B cell (primary cell): Measurements from ENCODE around the gene KLF7. TPM values are rescaled to one million over a fixed set of nuclear protein-coding genes. Genes with fewer than 3 reads are reported as not detected.

Experiments
- ATAC-seq: fragments of 200-7000 bp; cut with Tn5 transposase; one replicate; pipeline ENCODE4 v1.10.0; 2021; ENCODE audit warnings: low read depth, mild to moderate bottlenecking, moderate number of reproducible peaks, moderate library complexity
- CTCF ChIA-PET: fragments of 350-600 bp; sonication (Branson Sonifier 250); formaldehyde crosslinking; loops from one replicate; lab custom pipeline; 2021; ENCODE audit warnings: antibody characterized with exemption, inconsistent platforms; lab: Charles Lee
- POLR2A ChIA-PET: fragments of 350-600 bp; sonication (Branson Sonifier 250); formaldehyde crosslinking; loops from one replicate; lab custom pipeline; 2021; ENCODE audit warnings: antibody characterized with exemption; lab: Charles Lee
- DNase-seq: peaks from one replicate; pipeline ENCODE4 v3.0.0; 2013
- H2AFZ ChIP-seq: 2 replicates; pipeline ENCODE4 v1.6.1; 2012; ENCODE audit warnings: mild to moderate bottlenecking, low read depth, low read length; ENCODE audit not compliant: insufficient read depth, poor library complexity, severe bottlenecking
- H3K27ac ChIP-seq, 2 donors: 1 replicate in 1 of 2; 2 replicates in 1 of 2; pipeline ENCODE4 v1.5.1; 2012 to 2013; ENCODE audit warnings: low read length in 2 of 2, mild to moderate bottlenecking in 2 of 2, moderate library complexity in 1 of 2
- H3K27me3 ChIP-seq, 4 experiments: fragments of 200-600 bp in 1 of 4; sonication (generic) in 1 of 4; replicated peaks in 1 of 4; 1 replicate in 2 of 4; 2 replicates in 2 of 4; pipeline versions ENCODE4 v1.6.1 to v1.7.0; 2013 to 2016; ENCODE audit warnings: low read length in 3 of 4, mild to moderate bottlenecking in 2 of 4, mixed read lengths in 1 of 4, moderate library complexity in 1 of 4; ENCODE audit not compliant: insufficient read depth in 4 of 4, control insufficient read depth in 3 of 4; ENCODE audit errors: control extremely low read depth in 1 of 4
- H3K36me3 ChIP-seq, 2 experiments: replicated peaks in 1 of 2; 1 replicate in 1 of 2; 2 replicates in 1 of 2; pipeline versions ENCODE4 v1.6.1 to v1.7.1; 2013; ENCODE audit warnings: low read length in 1 of 2; ENCODE audit not compliant: insufficient read depth in 2 of 2, control insufficient read depth in 1 of 2; ENCODE audit errors: control extremely low read depth in 1 of 2, extremely low read depth in 1 of 2
- H3K4me1 ChIP-seq, 2 donors: fragments of 200-600 bp in 1 of 2; sonication (generic) in 1 of 2; 1 replicate in 1 of 2; 2 replicates in 1 of 2; pipeline versions ENCODE4 v1.5.1 to v1.6.1; 2013 to 2017; ENCODE audit warnings: low read length in 2 of 2; ENCODE audit not compliant: control insufficient read depth in 2 of 2, insufficient read depth in 2 of 2
- H3K4me2 ChIP-seq: replicated peaks from 2 replicates; pipeline ENCODE3; 2012; ENCODE audit warnings: mild to moderate bottlenecking, low read depth, low read length; ENCODE audit not compliant: poor library complexity, severe bottlenecking
- H3K4me3 ChIP-seq, 5 experiments: fragments of 200-600 bp in 1 of 5; sonication (generic) in 1 of 5; 1 replicate in 3 of 5; 2 replicates in 2 of 5; pipeline versions ENCODE4 v1.5.1 to v1.7.0; 2011 to 2016; ENCODE audit warnings: low read length in 4 of 5, mild to moderate bottlenecking in 4 of 5, low read depth in 2 of 5, control low read depth in 1 of 5, moderate library complexity in 1 of 5; ENCODE audit not compliant: insufficient read depth in 1 of 5; ENCODE audit errors: control extremely low read depth in 1 of 5, extremely low read depth in 1 of 5
- H3K79me2 ChIP-seq: fragments of 200-600 bp; sonication (generic); one replicate; pipeline ENCODE4 v1.6.0; 2016; ENCODE audit warnings: low read length; ENCODE audit not compliant: control insufficient read depth, insufficient read depth
- H3K9ac ChIP-seq: fragments of 200-600 bp; sonication (generic); 2 replicates; pipeline ENCODE4 v1.6.1; 2017; ENCODE audit warnings: mild to moderate bottlenecking, low read length, moderate library complexity
- H3K9me3 ChIP-seq, 3 donors: one replicate each; pipeline versions ENCODE4 v1.6.1 to v1.7.1; 2013; ENCODE audit warnings: low read length in 2 of 3; ENCODE audit not compliant: control insufficient read depth in 2 of 3, insufficient read depth in 1 of 3; ENCODE audit errors: control extremely low read depth in 1 of 3
- H4K20me1 ChIP-seq: 2 replicates; pipeline ENCODE4 v1.6.0; 2012; ENCODE audit warnings: mild to moderate bottlenecking, low read length; ENCODE audit not compliant: insufficient read depth, control insufficient read depth, poor library complexity, severe bottlenecking
- H3K27ac Mint-ChIP-seq: one replicate; pipeline ENCODE4 v1.8.0; 2021; ENCODE audit warnings: mixed read lengths
- H3K27me3 Mint-ChIP-seq: one replicate; pipeline ENCODE4 v1.8.0; 2021; ENCODE audit warnings: mixed read lengths
- H3K4me1 Mint-ChIP-seq: one replicate; pipeline ENCODE4 v1.8.0; 2021; ENCODE audit warnings: mixed read lengths
- H3K4me3 Mint-ChIP-seq: one replicate; pipeline ENCODE4 v1.8.0; 2021; ENCODE audit warnings: mixed read lengths
- H3K9me3 Mint-ChIP-seq: one replicate; pipeline ENCODE4 v1.8.0; 2022; ENCODE audit warnings: mixed read lengths; ENCODE audit not compliant: insufficient read depth
- CTCF ChIP-seq: fragments of 200-600 bp; IDR thresholded peaks from one replicate; pipeline ENCODE4 v1.8.0; 2022; ENCODE audit warnings: antibody characterized with exemption, mild to moderate bottlenecking
- EZH2 ChIP-seq: IDR thresholded peaks from 2 replicates; pipeline ENCODE4 v1.6.1; 2012; ENCODE audit warnings: borderline replicate concordance, low read depth, mild to moderate bottlenecking, moderate library complexity, low read length; ENCODE audit not compliant: insufficient read depth, poor library complexity, severe bottlenecking
- WGBS: methylation state at CpG from one replicate; pipeline ENCODE4 v1.1.5; 2013; ENCODE audit warnings: missing lambda C conversion rate; ENCODE audit not compliant: insufficient coverage; 5-methylcytosine and 5-hydroxymethylcytosine counted together
- intact Hi-C: fragments of 100-400 bp; cut with micrococcal nuclease; formaldehyde crosslinking; loops from one replicate; pipeline ENCODE4 v1.10.0; 2022
- polyA plus RNA-seq: library from polyadenylated mRNA; depleted of rRNA; stranded (reverse); fragments of >200 nt; gene quantifications from 2 replicates; pipeline ENCODE4 v1.2.3, GENCODE V29; 2012
- total RNA-seq, 2 donors: library from RNA; stranded (reverse); fragments of 120-200 nt in 1 of 2; gene quantifications; 1 replicate in 1 of 2; 2 replicates in 1 of 2; pipeline versions ENCODE4 v1.2.3 to v1.2.4, GENCODE V29; 2013 to 2022

KLF7 gene
- total and polyA plus RNA-seq, 2 donors (not counting 1 experiment from before 2014, with no cell fraction given): 46.2 to 93.2 TPM

DNA sequence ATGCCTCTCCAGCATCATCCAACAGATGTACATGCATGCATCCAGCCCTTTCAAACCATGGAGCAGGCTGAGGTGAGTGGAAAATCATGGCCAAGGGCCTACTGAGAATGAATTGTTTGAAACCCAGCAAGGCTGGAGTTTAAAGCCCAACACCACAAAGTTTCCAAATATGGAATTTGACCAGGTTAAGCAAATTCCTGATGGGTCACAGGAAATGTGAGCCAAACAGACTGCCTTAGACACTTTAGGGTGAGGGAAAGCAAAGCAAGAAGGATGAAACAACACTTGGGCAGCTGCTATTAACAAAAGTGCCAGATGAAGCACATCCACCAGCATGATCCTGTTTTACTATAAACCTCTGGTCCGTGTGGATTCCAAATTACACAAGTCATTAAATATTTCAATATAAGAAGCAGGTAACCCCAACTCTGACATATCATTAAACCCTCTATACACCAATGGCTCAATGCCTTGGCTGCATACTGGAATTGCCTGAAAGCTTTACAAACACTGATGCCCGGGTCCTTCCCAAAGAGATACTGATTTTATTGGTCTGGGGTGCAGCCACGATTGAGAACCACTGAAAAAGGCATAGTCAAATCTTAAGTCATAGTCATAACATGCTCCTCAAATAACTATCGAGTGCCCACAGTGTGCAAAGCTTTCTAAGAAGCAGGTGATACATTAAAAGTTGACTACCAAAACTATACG is 9.1 kb downstream of the KLF7 start:
- H3K27ac ChIP-seq: peak overlapping the region in 1 of 2 donors; percentile 27
- CTCF ChIA-PET: interaction anchor here (0.6 to 2.8 kb wide), 3 partner anchors 8 to 47 kb away, joined by 3 to 9 read pairs (median 5); no protein-coding TSS in a partner anchor
- ATAC-seq: no peak

More for the DNA sequence above, 9.1 kb downstream of the KLF7 start:
- no peaks in the 10 kb centered on the region for H3K27me3 ChIP-seq
- DNase-seq: no peak
- H3K4me1 ChIP-seq: peaks cover 60 to 61% of the 10 kb centered on the region in 2 donors
- no peak overlapping the region for H3K4me2 ChIP-seq
- no peak overlapping the region for H3K9ac ChIP-seq
- H2AFZ ChIP-seq: no peak overlapping the region
- intact Hi-C loops: no loop called here
- WGBS: 81% methylated on average over 2 of the region's 5 CpGs
- peaks cover 50% of the 10 kb centered on the region for H4K20me1 ChIP-seq
- H3K27ac Mint-ChIP-seq: peak overlapping the region; percentile 29
- peaks cover 87% of the 10 kb centered on the region for H3K79me2 ChIP-seq
- POLR2A ChIA-PET: interaction anchor here (0.7 to 2.4 kb wide), 2 partner anchors 12 to 13 kb away, joined by 3 to 9 read pairs; no protein-coding TSS in a partner anchor
- no peaks in the 10 kb centered on the region for H3K9me3 ChIP-seq
- TF ChIP-seq EZH2 (no peak), CTCF (no peak)
- H3K4me3 ChIP-seq: no peak overlapping the region
- no peaks in the 10 kb centered on the region for H3K27me3 Mint-ChIP-seq
- peaks cover 83% of the 10 kb centered on the region for H3K4me1 Mint-ChIP-seq
- H3K9me3 Mint-ChIP-seq: no peaks in the 10 kb centered on the region
- H3K36me3 ChIP-seq: no peaks in the 10 kb centered on the region
- no peak overlapping the region for H3K4me3 Mint-ChIP-seq
